SK-N-SH treated with all-trans-retinoic acid at 6 μM for 48 hours (cell line): Measurements from ENCODE around the gene FHIT.

Experiments
- ATAC-seq: fragments of 200-7000 bp; cut with Tn5 transposase; 3 replicates; pipeline ENCODE4 v1.9.1; 2020; ENCODE audit warnings: mild to moderate bottlenecking, moderate library complexity
- ARNTL ChIP-seq: fragments of 450-650 bp; formaldehyde crosslinking; IDR thresholded peaks from 2 replicates; pipeline ENCODE4 v1.5.0; 2020; ENCODE audit warnings: low read depth, mild to moderate bottlenecking, moderate library complexity, borderline replicate concordance
- CSDC2 ChIP-seq: fragments of 250-450 bp; sonication (Bioruptor Pico); IDR thresholded peaks from 2 replicates; pipeline ENCODE4 v1.5.0; 2020; ENCODE audit warnings: mild to moderate bottlenecking, moderate library complexity
- ESRRG ChIP-seq: fragments of 250-450 bp; sonication (Bioruptor Pico); IDR thresholded peaks from 2 replicates; pipeline ENCODE4 v1.6.1; 2021; ENCODE audit warnings: mild to moderate bottlenecking
- GLIS3 ChIP-seq: fragments of 250-450 bp; sonication (Bioruptor Pico); IDR thresholded peaks from 2 replicates; pipeline ENCODE4 v1.5.0; 2020; ENCODE audit warnings: mild to moderate bottlenecking, moderate library complexity
- ISL1 ChIP-seq: fragments of 250-450 bp; sonication (Bioruptor Pico); IDR thresholded peaks from 2 replicates; pipeline ENCODE4 v2.1.2; 2022; ENCODE audit warnings: mild to moderate bottlenecking, moderate library complexity
- OSR1 ChIP-seq: fragments of 250-450 bp; sonication (Bioruptor Pico); IDR thresholded peaks from 2 replicates; pipeline ENCODE4 v1.8.0; 2022; ENCODE audit warnings: moderate library complexity, mild to moderate bottlenecking, inconsistent platforms
- PATZ1 ChIP-seq: fragments of 250-450 bp; sonication (Bioruptor Pico); IDR thresholded peaks from 2 replicates; pipeline ENCODE4 v1.8.0; 2020; ENCODE audit warnings: mild to moderate bottlenecking, moderate library complexity, borderline replicate concordance
- POU6F1 ChIP-seq: fragments of 250-450 bp; sonication (Bioruptor Pico); IDR thresholded peaks from 2 replicates; pipeline ENCODE4 v1.8.0; 2021; ENCODE audit warnings: low read depth, mild to moderate bottlenecking, moderate library complexity, borderline replicate concordance
- PPARA ChIP-seq: fragments of 250-450 bp; sonication (Bioruptor Pico); IDR thresholded peaks from 2 replicates; pipeline ENCODE4 v1.5.0; 2020; ENCODE audit warnings: mild to moderate bottlenecking, borderline replicate concordance
- RARB ChIP-seq: fragments of 250-450 bp; sonication (Bioruptor Pico); IDR thresholded peaks from 2 replicates; pipeline ENCODE4 v1.8.0; 2021; ENCODE audit warnings: mild to moderate bottlenecking, moderate library complexity
- SNAI2 ChIP-seq: fragments of 250-450 bp; sonication (Bioruptor Pico); IDR thresholded peaks from 2 replicates; pipeline ENCODE4 v1.5.0; 2020; ENCODE audit warnings: mild to moderate bottlenecking, moderate library complexity
- TOX ChIP-seq: fragments of 250-450 bp; sonication (Bioruptor Pico); IDR thresholded peaks from 2 replicates; pipeline ENCODE4 v1.8.0; 2021; ENCODE audit warnings: mild to moderate bottlenecking, moderate library complexity, borderline replicate concordance
- ZC3H10 ChIP-seq: fragments of 250-450 bp; sonication (Bioruptor Pico); IDR thresholded peaks from 2 replicates; pipeline ENCODE4 v1.5.1; 2021; ENCODE audit warnings: mild to moderate bottlenecking, moderate library complexity
- ZFP3 ChIP-seq: fragments of 250-450 bp; sonication (Bioruptor Pico); IDR thresholded peaks from 2 replicates; pipeline ENCODE4 v1.5.0; 2020; ENCODE audit warnings: mild to moderate bottlenecking, moderate library complexity
- ZFP30 ChIP-seq: fragments of 450-650 bp; formaldehyde crosslinking; IDR thresholded peaks from 2 replicates; pipeline ENCODE4 v1.5.0; 2022; ENCODE audit warnings: mild to moderate bottlenecking, moderate library complexity
- ZNF565 ChIP-seq: fragments of 450-650 bp; formaldehyde crosslinking; conservative IDR thresholded peaks from 2 replicates; pipeline ENCODE4 v1.5.0; 2020; ENCODE audit warnings: low read depth, mild to moderate bottlenecking, moderate library complexity
- ZNF70 ChIP-seq: fragments of 450-650 bp; formaldehyde crosslinking; IDR thresholded peaks from 2 replicates; pipeline ENCODE4 v1.5.0; 2020; ENCODE audit warnings: mild to moderate bottlenecking, moderate library complexity
- ZNF8 ChIP-seq: fragments of 450-650 bp; formaldehyde crosslinking; IDR thresholded peaks from 2 replicates; pipeline ENCODE4 v1.5.0; 2020; ENCODE audit warnings: mild to moderate bottlenecking, moderate library complexity
- TF ChIP-seq, protein P1 (sequence below): fragments of 250-450 bp; sonication (Bioruptor Pico); IDR thresholded peaks from 2 replicates; pipeline ENCODE4 v1.5.0; 2020; ENCODE audit warnings: mild to moderate bottlenecking, moderate library complexity
- TF ChIP-seq, protein P2 (sequence below): fragments of 250-450 bp; sonication (Bioruptor Pico); IDR thresholded peaks from 2 replicates; pipeline ENCODE4 v1.5.1; 2021; ENCODE audit warnings: mild to moderate bottlenecking, moderate library complexity
- TF ChIP-seq, protein P3 (sequence below): fragments of 250-450 bp; sonication (Bioruptor Pico); IDR thresholded peaks from 2 replicates; pipeline ENCODE4 v1.5.1; 2020; ENCODE audit warnings: low read depth, mild to moderate bottlenecking, moderate library complexity

The FHIT gene

DNA sequence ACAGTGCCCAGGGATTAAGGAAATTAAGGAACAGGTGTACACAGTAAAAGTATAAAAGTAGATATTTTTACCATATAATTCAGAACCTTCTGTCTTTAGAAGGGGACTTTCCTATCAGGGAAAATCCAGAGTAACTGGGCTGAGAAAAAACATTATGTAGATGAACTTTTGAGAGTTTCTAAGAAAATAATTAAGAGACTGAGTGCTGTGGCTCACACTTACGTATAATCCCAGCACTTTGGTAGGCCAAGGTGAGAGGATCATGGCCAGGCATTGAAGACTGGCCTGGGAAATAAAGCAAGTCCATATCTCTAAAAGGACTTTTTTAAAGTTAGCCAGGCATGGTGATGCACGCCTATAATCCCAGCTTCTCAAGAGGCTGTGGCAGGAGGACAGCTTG is 1021.8 kb downstream of the FHIT start:
- TF ChIP-seq ZC3H10 (CRISPR knock-in tag): no peak
- no peak for TF ChIP-seq OSR1 (CRISPR knock-in tag)
- TF ChIP-seq ESRRG: no peak
- no peak for TF ChIP-seq RARB (CRISPR knock-in tag)
- TF ChIP-seq ZNF565 (CRISPR knock-in tag): no peak
- no peak for TF ChIP-seq CSDC2 (CRISPR knock-in tag)
- no peak for TF ChIP-seq PPARA (CRISPR knock-in tag)
- TF ChIP-seq ZFP30 (CRISPR knock-in tag): no peak
- TF ChIP-seq, protein P1, sequence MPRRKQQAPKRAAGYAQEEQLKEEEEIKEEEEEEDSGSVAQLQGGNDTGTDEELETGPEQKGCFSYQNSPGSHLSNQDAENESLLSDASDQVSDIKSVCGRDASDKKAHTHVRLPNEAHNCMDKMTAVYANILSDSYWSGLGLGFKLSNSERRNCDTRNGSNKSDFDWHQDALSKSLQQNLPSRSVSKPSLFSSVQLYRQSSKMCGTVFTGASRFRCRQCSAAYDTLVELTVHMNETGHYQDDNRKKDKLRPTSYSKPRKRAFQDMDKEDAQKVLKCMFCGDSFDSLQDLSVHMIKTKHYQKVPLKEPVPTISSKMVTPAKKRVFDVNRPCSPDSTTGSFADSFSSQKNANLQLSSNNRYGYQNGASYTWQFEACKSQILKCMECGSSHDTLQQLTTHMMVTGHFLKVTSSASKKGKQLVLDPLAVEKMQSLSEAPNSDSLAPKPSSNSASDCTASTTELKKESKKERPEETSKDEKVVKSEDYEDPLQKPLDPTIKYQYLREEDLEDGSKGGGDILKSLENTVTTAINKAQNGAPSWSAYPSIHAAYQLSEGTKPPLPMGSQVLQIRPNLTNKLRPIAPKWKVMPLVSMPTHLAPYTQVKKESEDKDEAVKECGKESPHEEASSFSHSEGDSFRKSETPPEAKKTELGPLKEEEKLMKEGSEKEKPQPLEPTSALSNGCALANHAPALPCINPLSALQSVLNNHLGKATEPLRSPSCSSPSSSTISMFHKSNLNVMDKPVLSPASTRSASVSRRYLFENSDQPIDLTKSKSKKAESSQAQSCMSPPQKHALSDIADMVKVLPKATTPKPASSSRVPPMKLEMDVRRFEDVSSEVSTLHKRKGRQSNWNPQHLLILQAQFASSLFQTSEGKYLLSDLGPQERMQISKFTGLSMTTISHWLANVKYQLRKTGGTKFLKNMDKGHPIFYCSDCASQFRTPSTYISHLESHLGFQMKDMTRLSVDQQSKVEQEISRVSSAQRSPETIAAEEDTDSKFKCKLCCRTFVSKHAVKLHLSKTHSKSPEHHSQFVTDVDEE (CRISPR knock-in tag): no peak
- TF ChIP-seq ZNF8 (CRISPR knock-in tag): no peak
- no peak for TF ChIP-seq SNAI2 (CRISPR knock-in tag)
- no peak for TF ChIP-seq POU6F1
- TF ChIP-seq ARNTL (CRISPR knock-in tag): no peak
- TF ChIP-seq, protein P2, sequence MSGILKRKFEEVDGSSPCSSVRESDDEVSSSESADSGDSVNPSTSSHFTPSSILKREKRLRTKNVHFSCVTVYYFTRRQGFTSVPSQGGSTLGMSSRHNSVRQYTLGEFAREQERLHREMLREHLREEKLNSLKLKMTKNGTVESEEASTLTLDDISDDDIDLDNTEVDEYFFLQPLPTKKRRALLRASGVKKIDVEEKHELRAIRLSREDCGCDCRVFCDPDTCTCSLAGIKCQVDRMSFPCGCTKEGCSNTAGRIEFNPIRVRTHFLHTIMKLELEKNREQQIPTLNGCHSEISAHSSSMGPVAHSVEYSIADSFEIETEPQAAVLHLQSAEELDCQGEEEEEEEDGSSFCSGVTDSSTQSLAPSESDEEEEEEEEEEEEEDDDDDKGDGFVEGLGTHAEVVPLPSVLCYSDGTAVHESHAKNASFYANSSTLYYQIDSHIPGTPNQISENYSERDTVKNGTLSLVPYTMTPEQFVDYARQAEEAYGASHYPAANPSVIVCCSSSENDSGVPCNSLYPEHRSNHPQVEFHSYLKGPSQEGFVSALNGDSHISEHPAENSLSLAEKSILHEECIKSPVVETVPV (CRISPR knock-in tag): no peak
- TF ChIP-seq GLIS3: no peak
- no peak for ATAC-seq

DNA sequence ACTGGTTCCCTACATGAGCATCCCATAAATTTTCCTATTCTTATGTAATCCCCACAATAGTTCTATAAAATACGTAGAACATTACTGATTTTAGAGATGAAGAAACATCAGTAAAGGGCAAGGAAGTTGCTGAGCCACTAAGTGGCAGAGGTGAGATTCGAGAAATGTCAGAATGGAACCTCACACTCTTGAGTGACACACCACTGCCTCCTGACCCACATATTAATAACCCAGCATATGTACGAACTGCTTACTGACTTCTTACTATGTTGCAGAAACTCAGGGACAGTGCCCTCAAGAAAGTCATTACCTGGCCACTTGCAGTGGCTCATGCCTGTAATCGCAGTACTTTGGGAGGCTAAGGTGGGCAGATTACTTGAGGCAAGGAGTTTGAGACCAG is 1022.4 kb downstream of the FHIT start:
- ATAC-seq: no peak
- TF ChIP-seq PPARA (CRISPR knock-in tag): no peak
- no peak for TF ChIP-seq ZFP3 (CRISPR knock-in tag)
- no peak for TF ChIP-seq ZC3H10 (CRISPR knock-in tag)
- no peak for TF ChIP-seq ISL1 (CRISPR knock-in tag)
- no peak for TF ChIP-seq ZNF70
- no peak for TF ChIP-seq ZFP30 (CRISPR knock-in tag)
- no peak for TF ChIP-seq ARNTL (CRISPR knock-in tag)
- no peak for TF ChIP-seq ZNF8 (CRISPR knock-in tag)
- no peak for TF ChIP-seq OSR1 (CRISPR knock-in tag)
- no peak for TF ChIP-seq GLIS3
- TF ChIP-seq TOX (CRISPR knock-in tag): no peak
- no peak for TF ChIP-seq POU6F1
- no peak for TF ChIP-seq SNAI2 (CRISPR knock-in tag)

DNA sequence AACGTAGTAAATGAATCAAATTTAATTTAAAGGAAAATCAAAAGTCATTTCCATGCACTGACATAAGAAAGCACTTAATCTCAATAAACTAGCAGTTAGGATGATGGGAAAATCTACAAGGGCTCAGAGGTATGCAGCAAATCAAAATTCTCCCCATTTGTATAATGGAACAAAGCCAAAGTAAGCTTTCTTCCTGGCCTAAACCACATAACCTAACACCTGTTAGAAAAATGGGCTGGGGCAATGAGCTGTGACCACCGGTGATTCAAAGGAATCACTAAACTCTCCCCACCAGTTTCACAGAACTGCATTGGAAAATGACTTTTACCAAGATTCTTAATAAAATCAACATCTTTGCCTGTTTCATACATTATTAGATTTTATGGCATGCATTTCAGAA is 1024.3 kb downstream of the FHIT start:
- no peak for ATAC-seq
- no peak for TF ChIP-seq ZNF8 (CRISPR knock-in tag)
- TF ChIP-seq ISL1 (CRISPR knock-in tag): peak; percentile 84
- no peak for TF ChIP-seq TOX (CRISPR knock-in tag)
- TF ChIP-seq CSDC2 (CRISPR knock-in tag): no peak
- TF ChIP-seq PPARA (CRISPR knock-in tag): no peak
- TF ChIP-seq, all 23 proteins: peak for 1

DNA sequence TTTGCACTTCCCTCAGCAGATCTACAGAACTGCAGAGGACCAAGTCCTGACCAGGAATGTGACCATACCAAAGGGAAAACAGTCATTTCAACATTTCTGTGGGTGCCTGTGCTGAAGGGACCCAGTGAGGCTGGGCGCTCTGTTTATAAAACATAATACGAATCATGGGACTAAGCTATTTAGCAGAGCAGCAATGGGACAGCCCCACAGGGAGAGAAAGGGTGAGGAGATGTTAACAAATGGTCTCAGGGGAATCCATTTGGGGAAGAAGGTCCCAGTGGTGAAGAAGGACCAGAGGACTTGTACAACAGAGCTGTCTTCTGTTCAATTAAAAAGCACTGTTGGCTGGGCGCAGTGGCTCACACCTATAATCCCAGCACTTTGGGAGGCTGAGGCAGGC is 1025.4 kb downstream of the FHIT start:
- no peak for ATAC-seq
- no peak for TF ChIP-seq PATZ1 (CRISPR knock-in tag)
- TF ChIP-seq CSDC2 (CRISPR knock-in tag): no peak
- TF ChIP-seq, protein P2 (CRISPR knock-in tag): no peak
- TF ChIP-seq, protein P3, sequence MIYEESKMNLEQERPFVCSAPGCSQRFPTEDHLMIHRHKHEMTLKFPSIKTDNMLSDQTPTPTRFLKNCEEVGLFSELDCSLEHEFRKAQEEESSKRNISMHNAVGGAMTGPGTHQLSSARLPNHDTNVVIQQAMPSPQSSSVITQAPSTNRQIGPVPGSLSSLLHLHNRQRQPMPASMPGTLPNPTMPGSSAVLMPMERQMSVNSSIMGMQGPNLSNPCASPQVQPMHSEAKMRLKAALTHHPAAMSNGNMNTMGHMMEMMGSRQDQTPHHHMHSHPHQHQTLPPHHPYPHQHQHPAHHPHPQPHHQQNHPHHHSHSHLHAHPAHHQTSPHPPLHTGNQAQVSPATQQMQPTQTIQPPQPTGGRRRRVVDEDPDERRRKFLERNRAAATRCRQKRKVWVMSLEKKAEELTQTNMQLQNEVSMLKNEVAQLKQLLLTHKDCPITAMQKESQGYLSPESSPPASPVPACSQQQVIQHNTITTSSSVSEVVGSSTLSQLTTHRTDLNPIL (CRISPR knock-in tag): no peak
- TF ChIP-seq ZNF565 (CRISPR knock-in tag): no peak
- no peak for TF ChIP-seq ZNF8 (CRISPR knock-in tag)
- no peak for TF ChIP-seq PPARA (CRISPR knock-in tag)
